Right lobe of liver (tissue), 6 donors: ENCODE measurements around the gene IPO11. TPM values are rescaled to one million over a fixed set of nuclear protein-coding genes. Genes with fewer than 3 reads are reported as not detected.

ENCODE experiments used
- ATAC-seq, 4 donors: fragments of 200-7000 bp; cut with Tn5 transposase; one replicate each; pipeline ENCODE4 v1.9.1; 2020; ENCODE audit warnings: mild to moderate bottlenecking in 4 of 4, moderate library complexity in 4 of 4
- DNase-seq, 3 donors: peaks; one replicate each; pipeline ENCODE4 v3.0.0-alpha.2; 2020
- H3K27ac ChIP-seq, 3 donors: fragments of 200-600 bp; one replicate each; pipeline ENCODE4 v1.8.0; 2022
- H3K27me3 ChIP-seq, 2 donors: fragments of 200-600 bp; one replicate each; pipeline ENCODE4 v1.8.0; 2022
- H3K36me3 ChIP-seq, 4 donors: fragments of 200-600 bp; sonication (generic) in 1 of 4; one replicate each; pipeline versions ENCODE4 v1.5.1 to v1.8.0; 2017 to 2022; ENCODE audit warnings: control low read depth in 1 of 4
- H3K4me1 ChIP-seq, 4 donors: fragments of 200-600 bp; sonication (generic) in 1 of 4; one replicate each; pipeline versions ENCODE4 v1.5.1 to v1.8.0; 2017 to 2022; ENCODE audit warnings: control low read depth in 1 of 4
- H3K4me3 ChIP-seq, 3 donors: fragments of 200-600 bp; one replicate each; pipeline ENCODE4 v1.8.0; 2022
- H3K9me3 ChIP-seq, 4 donors: fragments of 200-600 bp; sonication (generic) in 1 of 4; one replicate each; pipeline versions ENCODE4 v1.5.1 to v1.8.0; 2017 to 2022; ENCODE audit warnings: control low read depth in 1 of 4
- CTCF ChIP-seq, 4 donors: fragments of 200-600 bp in 3 of 4; fragments of 450-650 bp in 1 of 4; IDR thresholded peaks; one replicate each; pipeline versions ENCODE4 v1.5.1 to v1.8.0; 2016 to 2022; ENCODE audit warnings: antibody characterized with exemption in 4 of 4, mild to moderate bottlenecking in 2 of 4
- POLR2A ChIP-seq: fragments of 450-650 bp; IDR thresholded peaks from one replicate; pipeline ENCODE4 v1.6.1; 2017; ENCODE audit warnings: antibody characterized with exemption, mild to moderate bottlenecking
- WGBS: methylation state at CpG from one replicate; pipeline ENCODE4 v1.1.6; 2018; ENCODE audit warnings: low coverage, low lambda C conversion rate; ENCODE audit not compliant: insufficient coverage; ENCODE audit errors: missing lambda C conversion rate; 5-methylcytosine and 5-hydroxymethylcytosine counted together
- intact Hi-C, 2 donors: fragments of 100-400 bp; cut with DNase I; formaldehyde crosslinking; loops; one replicate each; pipeline versions ENCODE4 v1.11.2 to v1.14.1; 2022
- total RNA-seq, 6 experiments: library from RNA; depleted of rRNA in 2 of 6; stranded (reverse); fragments of >200 nt in 2 of 6; fragmentation: NEBNext Ultra II Directional in 3 of 6; extraction: Animal tissue kit (Norgen Biotek cat#: 25700) in 3 of 6; gene quantifications; one replicate each; pipeline versions ENCODE4 v1.1.0 to v1.2.4, GENCODE V29; 2016 to 2023
- donor health status: DM: no; HTN: yes; CAD: no.
- donor health status: DM: no; HTN: no; CAD: no.
- donor health status: DM: no; HTN: no; CAD: no.
- donor health status: DM: no; HTN: yes; CAD: no.
- donor health status: DM: no; HTN: yes; CAD: no.

Gene IPO11
- total RNA-seq, 6 experiments from 2014 or later, result 8.3 to 15.7 (median 13.6) TPM

DNA sequence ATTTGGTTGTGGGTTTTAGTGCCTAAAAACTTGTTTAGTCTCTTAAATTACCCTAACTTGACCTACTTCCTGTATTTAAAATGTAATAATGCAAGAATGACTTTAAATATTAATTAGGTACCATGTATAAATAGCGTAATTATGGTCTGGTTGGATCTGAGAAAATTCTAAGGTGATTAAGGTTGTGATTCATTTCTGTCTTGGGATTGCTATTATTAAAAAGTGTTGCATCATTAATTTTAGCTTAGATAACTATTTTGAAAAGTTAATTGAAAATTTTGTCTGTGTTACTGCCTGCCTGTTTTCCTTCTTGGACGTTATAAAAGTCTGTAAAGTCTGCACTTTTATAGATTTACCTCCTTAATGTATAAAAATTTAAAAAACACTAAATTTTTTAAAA, 177.8 kb downstream of the IPO11 start:
- no peak for ATAC-seq
- Histone ChIP-seq H3K36me3 (no peaks in the 10 kb centered on the region), H3K27ac (no peak overlapping the region), H3K4me1 (peaks cover 0 to 22% (median 8%) of the 10 kb centered on the region in 4 donors), H3K4me3 (no peak overlapping the region), H3K9me3 (no peaks in the 10 kb centered on the region), H3K27me3 (no peaks in the 10 kb centered on the region)
- no peak for TF ChIP-seq CTCF (IDR thresholded peaks at IDR 0.05)
- no peak for DNase-seq
- intact Hi-C loops, result no loop called here
- WGBS, result 93% methylated on average over 2 of the region's 2 CpGs

DNA sequence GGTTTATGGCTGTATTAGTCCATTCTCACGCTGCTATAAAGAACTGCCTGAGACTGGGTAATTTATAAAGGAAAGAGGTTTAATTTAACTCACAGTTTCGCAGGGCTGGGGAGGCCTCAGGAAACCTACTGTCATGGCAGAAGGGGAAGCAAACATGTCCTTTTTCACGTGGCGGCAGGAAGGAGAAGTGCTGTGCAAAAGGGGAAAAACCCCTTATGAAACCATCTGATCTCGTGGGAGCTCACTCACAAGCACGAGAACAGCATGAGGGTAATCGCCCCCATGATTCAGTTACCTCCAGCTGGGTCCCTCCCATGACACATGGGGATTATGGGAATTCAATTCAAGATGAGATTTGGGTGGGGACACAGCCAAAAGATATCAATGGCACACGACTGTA, 180.0 kb downstream of the IPO11 start:
- no peaks in the 10 kb centered on the region for H3K27me3 ChIP-seq
- no peak overlapping the region for H3K27ac ChIP-seq
- H3K4me3 ChIP-seq, result no peak overlapping the region
- no peak for DNase-seq
- H3K9me3 ChIP-seq, result no peaks in the 10 kb centered on the region
- intact Hi-C loops, result no loop called here
- 71% methylated on average over 8 of the region's 8 CpGs for WGBS
- no peaks in the 10 kb centered on the region for H3K36me3 ChIP-seq
- ATAC-seq, result no peak
- TF ChIP-seq POLR2A, result no peak
- no peak for TF ChIP-seq CTCF (IDR thresholded peaks at IDR 0.05)
- peaks cover 0 to 21% (median 6%) of the 10 kb centered on the region in 4 donors for H3K4me1 ChIP-seq

GRCh38 chr5:62593331-62593730, 180.8 kb downstream of the IPO11 start:
- DNase-seq (no peak), ATAC-seq (no peak)
- Histone ChIP-seq H3K4me3 (no peak overlapping the region), H3K27me3 (no peaks in the 10 kb centered on the region), H3K9me3 (no peaks in the 10 kb centered on the region), H3K36me3 (no peaks in the 10 kb centered on the region), H3K27ac (no peak overlapping the region), H3K4me1 (peaks cover 0 to 15% (median 3%) of the 10 kb centered on the region in 4 donors)
- WGBS, result 67% methylated on average over 1 of the region's 1 CpG
- intact Hi-C loops, result no loop called here
- TF ChIP-seq POLR2A (no peak), CTCF (IDR thresholded peaks at IDR 0.05) (no peak)

- no peak for DNase-seq
- 70% methylated on average over 3 of the region's 3 CpGs for WGBS
- no peaks in the 10 kb centered on the region for H3K27me3 ChIP-seq
- H3K27ac ChIP-seq, result no peak overlapping the region
- no peaks in the 10 kb centered on the region for H3K9me3 ChIP-seq
- no peaks in the 10 kb centered on the region for H3K36me3 ChIP-seq
- peaks cover 0 to 4% (median 0%) of the 10 kb centered on the region in 4 donors for H3K4me1 ChIP-seq
- TF ChIP-seq CTCF (IDR thresholded peaks at IDR 0.05), result no peak
- no peak overlapping the region for H3K4me3 ChIP-seq
- ATAC-seq, result peak in 2 of 4 donors; percentile 65 to 71
- intact Hi-C loops, result no loop called here
Measured at GRCh38 chr5:62594364-62594984, 181.9 kb downstream of the IPO11 start.

- 100% methylated on average over 1 of the region's 1 CpG for WGBS
- no peaks in the 10 kb centered on the region for H3K9me3 ChIP-seq
- intact Hi-C loops, result no loop called here
Measured at GRCh38 chr5:62596096-62596495, 183.5 kb downstream of the IPO11 start.

More at GRCh38 chr5:62596096-62596495, 183.5 kb downstream of the IPO11 start:
- H3K4me3 ChIP-seq, result no peak overlapping the region
- DNase-seq (no peak), ATAC-seq (no peak)
- H3K4me1 ChIP-seq, result peaks cover 0 to 4% (median 0%) of the 10 kb centered on the region in 4 donors
- TF ChIP-seq CTCF (IDR thresholded peaks at IDR 0.05) (no peak), POLR2A (no peak)
- H3K27ac ChIP-seq, result no peak overlapping the region
- H3K36me3 ChIP-seq, result no peaks in the 10 kb centered on the region
- no peaks in the 10 kb centered on the region for H3K27me3 ChIP-seq
